Renal cortical epithelial cell (primary cell): ENCODE results near the gene PPIL1. TPM values are rescaled to one million over a fixed set of nuclear protein-coding genes. Genes with fewer than 3 reads are reported as not detected.
"Not testable (repeated sequence)": the region's sequence is repeated elsewhere in the genome, so short reads cannot be mapped to it uniquely, and the experiment has no call there.

Experiments
- DNase-seq: peaks from one replicate; pipeline ENCODE4 v3.0.0-alpha.2; 2011; ENCODE audit warnings: low read depth
- total RNA-seq: library from RNA; depleted of rRNA; stranded (reverse); fragments of >200 nt; gene quantifications from 2 replicates; pipeline ENCODE4 v1.2.3, GENCODE V29; 2014

The PPIL1 gene
- total RNA-seq, 1 donor from 2014 or later = 29.6 TPM

GRCh38 chr6:36817176-36817817 lies 57.3 kb downstream of the PPIL1 start:
- no peak for DNase-seq

GRCh38 chr6:36815962-36816735 lies 58.5 kb downstream of the PPIL1 start:
- DNase-seq = peak; percentile 53

- DNase-seq = no peak
These were observed 60.4 kb downstream of the PPIL1 start for GRCh38 chr6:36814249-36814648.

GRCh38 chr6:36813526-36813925 lies 61.1 kb downstream of the PPIL1 start:
- DNase-seq = no peak

GRCh38 chr6:36813047-36813446 lies 61.6 kb downstream of the PPIL1 start:
- not testable (repeated sequence) for DNase-seq

- DNase-seq = no peak
These were observed 64.4 kb downstream of the PPIL1 start for GRCh38 chr6:36809941-36810803.

GRCh38 chr6:36809156-36809555 lies 65.4 kb downstream of the PPIL1 start:
- DNase-seq = no peak

- no peak for DNase-seq
These were observed 66.0 kb downstream of the PPIL1 start for GRCh38 chr6:36808634-36809033.

- DNase-seq = no peak
These were observed 66.9 kb downstream of the PPIL1 start for GRCh38 chr6:36807750-36808149.

- DNase-seq = no peak
These were observed 67.5 kb downstream of the PPIL1 start for GRCh38 chr6:36807143-36807542.

GRCh38 chr6:36805917-36806316 lies 68.7 kb downstream of the PPIL1 start:
- DNase-seq = no peak

- DNase-seq = no peak
These were observed 69.4 kb downstream of the PPIL1 start for GRCh38 chr6:36805096-36805797.

Other genes with a start within 250 kb of the PPIL1 start
- 343 and 516 TPM in 2 replicates for gene CDKN1A, start 196.1 kb downstream of the PPIL1 start, total RNA-seq
- not detected in 2 replicates for gene RAB44, start 177.0 kb downstream of the PPIL1 start, total RNA-seq
- 0.15 and 0.17 TPM in 2 replicates for gene CPNE5, start 35.4 kb downstream of the PPIL1 start, total RNA-seq
- 41.5 and 48.2 TPM in 2 replicates for gene C6orf89, start 11.1 kb upstream of the PPIL1 start, total RNA-seq
- gene PI16, start 79.9 kb upstream of the PPIL1 start, total RNA-seq = not detected in 2 replicates
- gene MTCH1, start 111.4 kb upstream of the PPIL1 start, total RNA-seq = 196 and 243 TPM in 2 replicates
- 0.05 TPM in 1 of 2 replicates, not detected in the other for gene FGD2, start 130.9 kb upstream of the PPIL1 start, total RNA-seq